Measurements from ENCODE around the gene ZDHHC14.

- TF ChIP-seq EZH2 (IDR thresholded peaks at IDR 0.05; ENCODE audit: low read depth, unreplicated experiment), result no peak
- TF ChIP-seq, protein P1, sequence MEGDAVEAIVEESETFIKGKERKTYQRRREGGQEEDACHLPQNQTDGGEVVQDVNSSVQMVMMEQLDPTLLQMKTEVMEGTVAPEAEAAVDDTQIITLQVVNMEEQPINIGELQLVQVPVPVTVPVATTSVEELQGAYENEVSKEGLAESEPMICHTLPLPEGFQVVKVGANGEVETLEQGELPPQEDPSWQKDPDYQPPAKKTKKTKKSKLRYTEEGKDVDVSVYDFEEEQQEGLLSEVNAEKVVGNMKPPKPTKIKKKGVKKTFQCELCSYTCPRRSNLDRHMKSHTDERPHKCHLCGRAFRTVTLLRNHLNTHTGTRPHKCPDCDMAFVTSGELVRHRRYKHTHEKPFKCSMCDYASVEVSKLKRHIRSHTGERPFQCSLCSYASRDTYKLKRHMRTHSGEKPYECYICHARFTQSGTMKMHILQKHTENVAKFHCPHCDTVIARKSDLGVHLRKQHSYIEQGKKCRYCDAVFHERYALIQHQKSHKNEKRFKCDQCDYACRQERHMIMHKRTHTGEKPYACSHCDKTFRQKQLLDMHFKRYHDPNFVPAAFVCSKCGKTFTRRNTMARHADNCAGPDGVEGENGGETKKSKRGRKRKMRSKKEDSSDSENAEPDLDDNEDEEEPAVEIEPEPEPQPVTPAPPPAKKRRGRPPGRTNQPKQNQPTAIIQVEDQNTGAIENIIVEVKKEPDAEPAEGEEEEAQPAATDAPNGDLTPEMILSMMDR (conservative IDR thresholded peaks at IDR 0.05; ENCODE audit: low read depth in 2 of 2), result no peak
- TF ChIP-seq EZH2phosphoT487 (IDR thresholded peaks at IDR 0.05; ENCODE audit: unreplicated experiment), result no peak
- no peak for TF ChIP-seq POLR2AphosphoS5 (IDR thresholded peaks at IDR 0.05; ENCODE audit: low read depth)
- TF ChIP-seq CREB1 (CRISPR knock-in tag; IDR thresholded peaks at IDR 0.05; ENCODE audit: low read depth), result no peak
- TF ChIP-seq, protein P2, sequence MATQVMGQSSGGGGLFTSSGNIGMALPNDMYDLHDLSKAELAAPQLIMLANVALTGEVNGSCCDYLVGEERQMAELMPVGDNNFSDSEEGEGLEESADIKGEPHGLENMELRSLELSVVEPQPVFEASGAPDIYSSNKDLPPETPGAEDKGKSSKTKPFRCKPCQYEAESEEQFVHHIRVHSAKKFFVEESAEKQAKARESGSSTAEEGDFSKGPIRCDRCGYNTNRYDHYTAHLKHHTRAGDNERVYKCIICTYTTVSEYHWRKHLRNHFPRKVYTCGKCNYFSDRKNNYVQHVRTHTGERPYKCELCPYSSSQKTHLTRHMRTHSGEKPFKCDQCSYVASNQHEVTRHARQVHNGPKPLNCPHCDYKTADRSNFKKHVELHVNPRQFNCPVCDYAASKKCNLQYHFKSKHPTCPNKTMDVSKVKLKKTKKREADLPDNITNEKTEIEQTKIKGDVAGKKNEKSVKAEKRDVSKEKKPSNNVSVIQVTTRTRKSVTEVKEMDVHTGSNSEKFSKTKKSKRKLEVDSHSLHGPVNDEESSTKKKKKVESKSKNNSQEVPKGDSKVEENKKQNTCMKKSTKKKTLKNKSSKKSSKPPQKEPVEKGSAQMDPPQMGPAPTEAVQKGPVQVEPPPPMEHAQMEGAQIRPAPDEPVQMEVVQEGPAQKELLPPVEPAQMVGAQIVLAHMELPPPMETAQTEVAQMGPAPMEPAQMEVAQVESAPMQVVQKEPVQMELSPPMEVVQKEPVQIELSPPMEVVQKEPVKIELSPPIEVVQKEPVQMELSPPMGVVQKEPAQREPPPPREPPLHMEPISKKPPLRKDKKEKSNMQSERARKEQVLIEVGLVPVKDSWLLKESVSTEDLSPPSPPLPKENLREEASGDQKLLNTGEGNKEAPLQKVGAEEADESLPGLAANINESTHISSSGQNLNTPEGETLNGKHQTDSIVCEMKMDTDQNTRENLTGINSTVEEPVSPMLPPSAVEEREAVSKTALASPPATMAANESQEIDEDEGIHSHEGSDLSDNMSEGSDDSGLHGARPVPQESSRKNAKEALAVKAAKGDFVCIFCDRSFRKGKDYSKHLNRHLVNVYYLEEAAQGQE (IDR thresholded peaks at IDR 0.05; ENCODE audit: unreplicated experiment), result no peak
- no peak for TF ChIP-seq JUNB (IDR thresholded peaks at IDR 0.05; ENCODE audit: unreplicated experiment)
- no peak for TF ChIP-seq NANOG (IDR thresholded peaks at IDR 0.05; ENCODE audit: borderline replicate concordance)
- no peak for TF ChIP-seq ZNF114 (CRISPR knock-in tag; IDR thresholded peaks at IDR 0.05)
- TF ChIP-seq, protein P3, sequence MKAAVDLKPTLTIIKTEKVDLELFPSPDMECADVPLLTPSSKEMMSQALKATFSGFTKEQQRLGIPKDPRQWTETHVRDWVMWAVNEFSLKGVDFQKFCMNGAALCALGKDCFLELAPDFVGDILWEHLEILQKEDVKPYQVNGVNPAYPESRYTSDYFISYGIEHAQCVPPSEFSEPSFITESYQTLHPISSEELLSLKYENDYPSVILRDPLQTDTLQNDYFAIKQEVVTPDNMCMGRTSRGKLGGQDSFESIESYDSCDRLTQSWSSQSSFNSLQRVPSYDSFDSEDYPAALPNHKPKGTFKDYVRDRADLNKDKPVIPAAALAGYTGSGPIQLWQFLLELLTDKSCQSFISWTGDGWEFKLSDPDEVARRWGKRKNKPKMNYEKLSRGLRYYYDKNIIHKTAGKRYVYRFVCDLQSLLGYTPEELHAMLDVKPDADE (IDR thresholded peaks at IDR 0.05), result no peak
- no peak for TF ChIP-seq STAT1 (IDR thresholded peaks at IDR 0.05; ENCODE audit: unreplicated experiment)
- TF ChIP-seq ZNF462 (CRISPR knock-in tag; IDR thresholded peaks at IDR 0.05), result no peak
These were observed 261.7 kb downstream of the ZDHHC14 start for GRCh38 chr6:157642736-157643135.
